HL-60 (cell line): ENCODE results near the gene THUMPD2.

ENCODE experiments used
- DNase-seq, 2 experiments: peaks; one replicate each; pipeline ENCODE4 v3.0.0-alpha.2; 2010 to 2020; ENCODE audit warnings: low read depth in 1 of 2, low spot score in 1 of 2
- H3K27ac ChIP-seq: fragments of 250-450 bp; sonication (Bioruptor Pico); replicated peaks from 2 replicates; pipeline ENCODE4 v1.5.1; 2020; ENCODE audit warnings: mild to moderate bottlenecking, moderate library complexity
- H3K27me3 ChIP-seq: fragments of 250-450 bp; sonication (Bioruptor Pico); 2 replicates; pipeline ENCODE4 v1.5.1; 2021; ENCODE audit warnings: mild to moderate bottlenecking, moderate library complexity; ENCODE audit not compliant: insufficient read depth, poor library complexity, severe bottlenecking
- H3K4me3 ChIP-seq: replicated peaks from 2 replicates; pipeline ENCODE4 v1.5.1; 2011; ENCODE audit warnings: mild to moderate bottlenecking, control low read depth, low read length; ENCODE audit not compliant: insufficient read depth
- CTCF ChIP-seq: IDR thresholded peaks from one replicate; pipeline ENCODE4 v1.5.1; 2011; ENCODE audit warnings: low read length, control low read depth, inconsistent platforms; ENCODE audit not compliant: insufficient read depth
- GABPA ChIP-seq: IDR thresholded peaks from 2 replicates; pipeline ENCODE4 v1.6.1; 2012; ENCODE audit warnings: low read depth
- POLR2AphosphoS5 ChIP-seq: IDR thresholded peaks from 2 replicates; pipeline ENCODE4 v1.6.1; 2012; ENCODE audit warnings: low read depth
- REST ChIP-seq: IDR thresholded peaks from 2 replicates; pipeline ENCODE4 v1.6.1; 2012; ENCODE audit warnings: low read depth; ENCODE audit not compliant: insufficient replicate concordance
- SPI1 ChIP-seq: IDR thresholded peaks from 2 replicates; pipeline ENCODE4 v1.6.1; 2012; ENCODE audit warnings: low read depth, mild to moderate bottlenecking, borderline replicate concordance

THUMPD2 gene

GRCh38 chr2:39733070-39733674, 45.9 kb downstream of the THUMPD2 start:
- no peak for TF ChIP-seq GABPA
- TF ChIP-seq SPI1 = no peak
- no peak for TF ChIP-seq CTCF
- no peak for TF ChIP-seq REST
- TF ChIP-seq POLR2AphosphoS5 = no peak
- Histone ChIP-seq H3K27ac (no peak overlapping the region), H3K4me3 (no peak overlapping the region), H3K27me3 (no peaks in the 10 kb centered on the region)
- DNase-seq = no peak

- no peak overlapping the region for H3K27ac ChIP-seq
- no peaks in the 10 kb centered on the region for H3K27me3 ChIP-seq
- DNase-seq = no peak
- H3K4me3 ChIP-seq = no peak overlapping the region
- TF ChIP-seq POLR2AphosphoS5 = no peak
- no peak for TF ChIP-seq REST
- no peak for TF ChIP-seq SPI1
- TF ChIP-seq GABPA = no peak
- TF ChIP-seq CTCF = no peak
Observed at GRCh38 chr2:39732482-39732881, 46.6 kb downstream of the THUMPD2 start.

- Histone ChIP-seq H3K27me3 (no peaks in the 10 kb centered on the region), H3K27ac (no peak overlapping the region), H3K4me3 (no peak overlapping the region)
- TF ChIP-seq POLR2AphosphoS5 (no peak), SPI1 (no peak), REST (no peak), CTCF (no peak), GABPA (no peak)
- DNase-seq = no peak
Observed at GRCh38 chr2:39731546-39731945, 47.5 kb downstream of the THUMPD2 start.
